CD4-positive, alpha-beta memory T cell (primary cell): ENCODE data around the gene MTOR. TPM values are rescaled to one million over a fixed set of nuclear protein-coding genes. Genes with fewer than 3 reads are reported as not detected.
"Not testable (repeated sequence)": the region's sequence is repeated elsewhere in the genome, so short reads cannot be mapped to it uniquely, and the experiment has no call there.

Experiments
- CTCF ChIA-PET: fragments of 350-600 bp; sonication (Branson Sonifier 250); formaldehyde crosslinking; loops from one replicate; lab custom pipeline; 2021; ENCODE audit warnings: inconsistent platforms; ENCODE audit not compliant: partially characterized antibody; lab: Charles Lee
- POLR2A ChIA-PET: fragments of 350-600 bp; sonication (Branson Sonifier 250); formaldehyde crosslinking; loops from one replicate; lab custom pipeline; 2021; ENCODE audit not compliant: partially characterized antibody; lab: Charles Lee
- DNase-seq, 5 donors: peaks; one replicate each; pipeline versions ENCODE4 v3.0.0 to v3.0.0-alpha.2; 2020 to 2022; ENCODE audit warnings: mixed read lengths in 1 of 5
- H3K27ac ChIP-seq: one replicate; pipeline ENCODE4 v1.7.0; 2013; ENCODE audit warnings: low read depth, low read length
- H3K27me3 ChIP-seq: 2 replicates; pipeline ENCODE4 v1.7.0; 2013; ENCODE audit warnings: mild to moderate bottlenecking, low read length, moderate library complexity; ENCODE audit not compliant: insufficient read depth
- H3K36me3 ChIP-seq: 2 replicates; pipeline ENCODE4 v1.7.0; 2013; ENCODE audit warnings: mild to moderate bottlenecking, low read length, moderate library complexity; ENCODE audit not compliant: insufficient read depth
- H3K4me1 ChIP-seq: 2 replicates; pipeline ENCODE4 v1.7.0; 2013; ENCODE audit warnings: mild to moderate bottlenecking, low read length, moderate library complexity; ENCODE audit not compliant: insufficient read depth
- H3K4me3 ChIP-seq, 2 donors: one replicate each; pipeline ENCODE4 v1.7.0; 2013; ENCODE audit warnings: low read length in 2 of 2, mild to moderate bottlenecking in 1 of 2
- H3K9me3 ChIP-seq, 2 donors: one replicate each; pipeline ENCODE4 v1.7.0; 2013; ENCODE audit warnings: low read length in 2 of 2, control low read depth in 1 of 2; ENCODE audit not compliant: control insufficient read depth in 1 of 2
- H3K27ac Mint-ChIP-seq, 7 donors: one replicate each; pipeline ENCODE4 v1.8.0; 2020 to 2021; ENCODE audit warnings: mixed read lengths in 7 of 7, mild to moderate bottlenecking in 6 of 7, inconsistent platforms in 3 of 7, moderate library complexity in 3 of 7
- H3K27me3 Mint-ChIP-seq, 2 donors: one replicate each; pipeline ENCODE4 v1.8.0; 2020 to 2021; ENCODE audit warnings: mixed read lengths in 2 of 2
- H3K36me3 Mint-ChIP-seq, 2 donors: one replicate each; pipeline ENCODE4 v1.8.0; 2020 to 2021; ENCODE audit warnings: mixed read lengths in 2 of 2, inconsistent platforms in 1 of 2, mild to moderate bottlenecking in 1 of 2
- H3K4me1 Mint-ChIP-seq, 4 donors: one replicate each; pipeline ENCODE4 v1.8.0; 2020 to 2021; ENCODE audit warnings: mixed read lengths in 4 of 4, mild to moderate bottlenecking in 1 of 4
- H3K4me3 Mint-ChIP-seq, 8 donors: one replicate each; pipeline ENCODE4 v1.8.0; 2020 to 2021; ENCODE audit warnings: mixed read lengths in 8 of 8, mild to moderate bottlenecking in 7 of 8, moderate library complexity in 6 of 8, inconsistent platforms in 3 of 8
- H3K9me3 Mint-ChIP-seq, 8 donors: one replicate each; pipeline ENCODE4 v1.8.0; 2020 to 2021; ENCODE audit warnings: mixed read lengths in 8 of 8, mild to moderate bottlenecking in 5 of 8, inconsistent platforms in 3 of 8, moderate library complexity in 1 of 8
- intact Hi-C: fragments of 100-400 bp; cut with micrococcal nuclease; formaldehyde crosslinking; loops from one replicate; pipeline ENCODE4 v1.15.1; 2023
- polyA plus RNA-seq, 2 donors: library from polyadenylated mRNA; unstranded; fragments of 300-500 nt; fragmentation: Illumina TruSeq; gene quantifications; one replicate each; pipeline ENCODE4 v1.2.3, GENCODE V29; 2021
- total RNA-seq, 2 experiments: library from RNA; stranded (reverse); gene quantifications; one replicate each; pipeline ENCODE4 v1.2.3, GENCODE V29; 2021

Gene MTOR
- total and polyA plus RNA-seq, 4 experiments from 2014 or later, result 3.4 to 46.8 (median 25.2) TPM

DNA sequence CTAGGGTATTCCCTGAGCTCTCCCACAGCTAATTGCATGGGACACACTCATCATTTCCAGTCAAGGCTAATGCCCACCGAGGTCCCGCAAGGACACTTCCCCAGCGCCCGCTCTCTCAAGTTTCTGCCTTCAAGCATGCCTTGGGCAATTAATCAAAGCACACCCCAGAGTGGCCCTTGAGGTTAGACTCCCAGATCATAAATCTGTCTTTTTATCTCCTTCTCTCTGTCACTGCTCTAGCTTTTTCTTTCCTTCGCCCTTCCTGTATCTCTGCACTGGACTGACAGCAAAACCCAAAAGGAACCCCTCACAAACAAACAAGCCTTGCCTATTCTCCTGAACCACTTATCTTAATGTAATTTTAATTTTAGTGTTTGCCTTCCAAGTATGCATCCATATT, 154.8 kb downstream of the MTOR start:
- Mint-ChIP-seq H3K27me3 (no peaks in the 10 kb centered on the region), H3K36me3 (peaks cover 47 to 59% of the 10 kb centered on the region in 2 donors), H3K4me3 (no peak overlapping the region), H3K27ac (no peak overlapping the region), H3K4me1 (no peaks in the 10 kb centered on the region), H3K9me3 (peaks cover 0 to 1% (median 0%) of the 10 kb centered on the region in 8 donors)
- Histone ChIP-seq H3K36me3 (peaks cover 47% of the 10 kb centered on the region), H3K27me3 (no peaks in the 10 kb centered on the region), H3K9me3 (no peaks in the 10 kb centered on the region), H3K4me1 (no peaks in the 10 kb centered on the region), H3K4me3 (no peak overlapping the region), H3K27ac (no peak overlapping the region)
- CTCF ChIA-PET, result interaction anchor here (1.3 kb wide), 1 partner anchor 10 kb away, joined by 5 read pairs; no protein-coding TSS in a partner anchor
- POLR2A ChIA-PET, result interaction anchor here (1.2 kb wide), 1 partner anchor 8 kb away, joined by 3 read pairs; the partner anchor contains the start of gene EXOSC10
- intact Hi-C loops, result no loop called here
- no peak for DNase-seq

DNA sequence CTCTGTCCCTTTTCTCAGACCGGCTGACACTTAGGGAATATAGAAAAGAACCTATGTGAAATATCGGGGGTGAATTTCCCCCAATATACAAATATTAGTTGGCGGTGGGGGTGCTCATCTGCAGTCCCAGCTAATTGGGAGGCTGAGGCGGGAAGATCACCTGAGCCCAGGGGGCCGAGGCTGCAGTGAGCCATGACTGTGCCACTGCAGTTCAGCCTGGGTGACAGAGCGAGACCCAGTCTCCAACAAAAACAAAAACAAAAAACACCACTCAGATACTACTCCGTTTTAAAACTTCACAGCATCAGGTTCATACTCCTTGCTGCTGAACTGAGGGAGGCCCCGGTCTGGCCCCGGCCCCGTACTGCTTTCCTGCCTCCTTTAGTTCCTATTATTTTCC, 156.8 kb downstream of the MTOR start:
- no peak overlapping the region for H3K27ac ChIP-seq
- H3K4me3 ChIP-seq, result no peak overlapping the region
- DNase-seq, result no peak
- peaks cover 34% of the 10 kb centered on the region for H3K36me3 ChIP-seq
- Mint-ChIP-seq H3K27me3 (no peaks in the 10 kb centered on the region), H3K4me1 (peaks cover 0 to 5% (median 0%) of the 10 kb centered on the region in 4 donors), H3K9me3 (peaks cover 0 to 1% (median 0%) of the 10 kb centered on the region in 8 donors), H3K27ac (no peak overlapping the region), H3K4me3 (no peak overlapping the region), H3K36me3 (peaks cover 36 to 43% of the 10 kb centered on the region in 2 donors)
- CTCF ChIA-PET, result interaction anchor here (1.2 kb wide), 1 partner anchor 68 kb away, joined by 3 read pairs; no protein-coding TSS in a partner anchor
- POLR2A ChIA-PET, result no interaction called here
- no peaks in the 10 kb centered on the region for H3K27me3 ChIP-seq
- intact Hi-C loops, result no loop called here
- H3K9me3 ChIP-seq, result no peaks in the 10 kb centered on the region
- no peaks in the 10 kb centered on the region for H3K4me1 ChIP-seq

DNA sequence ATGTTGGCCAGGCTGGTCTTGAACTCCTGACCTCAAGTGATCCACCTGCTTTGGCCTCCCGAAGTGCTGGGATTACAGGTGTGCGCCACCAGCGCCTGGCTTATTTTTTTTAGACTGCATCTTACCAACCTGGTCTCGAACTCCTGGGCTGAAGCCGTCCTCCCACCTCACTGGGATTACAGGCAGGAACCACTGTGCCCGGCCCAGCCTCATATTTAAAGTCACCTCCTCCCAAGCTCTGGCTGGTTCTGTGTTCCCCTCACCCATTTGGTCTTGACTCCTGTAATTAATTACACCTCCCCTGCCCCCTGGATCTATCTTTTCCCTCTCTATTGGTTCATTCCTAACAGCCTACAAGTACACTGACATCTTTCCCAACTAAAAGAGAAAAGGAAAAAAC, 161.0 kb downstream of the MTOR start:
- intact Hi-C loops, result no loop called here
- H3K9me3 ChIP-seq, result no peaks in the 10 kb centered on the region
- POLR2A ChIA-PET, result no interaction called here
- H3K36me3 ChIP-seq, result peaks cover 10% of the 10 kb centered on the region
- Mint-ChIP-seq H3K9me3 (peaks cover 0 to 1% (median 0%) of the 10 kb centered on the region in 8 donors), H3K36me3 (peaks cover 7 to 23% of the 10 kb centered on the region in 2 donors), H3K4me3 (peak overlapping the region in 6 of 8 donors; percentile 37 to 78 (median 50)), H3K4me1 (peaks cover 8 to 23% (median 11%) of the 10 kb centered on the region in 4 donors), H3K27ac (peak overlapping the region in 4 of 7 donors; percentile 38 to 87 (median 69)), H3K27me3 (no peaks in the 10 kb centered on the region)
- no peak overlapping the region for H3K4me3 ChIP-seq
- peaks cover 18% of the 10 kb centered on the region for H3K4me1 ChIP-seq
- DNase-seq, result no peak
- no peak overlapping the region for H3K27ac ChIP-seq
- CTCF ChIA-PET, result interaction anchor here (1.2 kb wide), 1 partner anchor 64 kb away, joined by 3 read pairs; no protein-coding TSS in a partner anchor
- H3K27me3 ChIP-seq, result no peaks in the 10 kb centered on the region

DNA sequence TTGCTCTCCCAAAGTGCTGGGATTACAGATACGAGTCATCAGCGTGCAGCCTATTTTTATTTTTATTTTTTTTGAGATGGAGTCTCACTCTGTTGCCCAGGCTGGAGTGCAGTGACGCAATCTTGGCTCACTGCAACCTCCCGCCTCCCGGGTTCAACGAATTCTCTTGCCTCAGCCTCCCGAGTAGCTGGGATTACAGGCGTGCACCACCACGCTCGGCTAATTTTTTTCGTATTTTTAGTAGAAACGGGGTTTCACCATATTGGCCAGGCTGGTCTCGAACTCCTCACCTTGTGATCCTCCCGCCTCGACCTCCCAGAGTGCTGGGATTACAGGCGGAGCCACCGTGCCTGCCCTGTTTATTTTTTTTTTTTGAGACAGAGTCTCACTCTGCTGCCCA, 161.5 kb downstream of the MTOR start:
- peak overlapping the region in 1 of 8 donors; percentile 17 for H3K4me3 Mint-ChIP-seq
- DNase-seq, POLR2A ChIA-PET, H3K27me3 ChIP-seq, H3K27me3 Mint-ChIP-seq, intact Hi-C loops, H3K9me3 Mint-ChIP-seq, H3K27ac ChIP-seq, H3K4me3 ChIP-seq, CTCF ChIA-PET, H3K9me3 ChIP-seq: not testable (repeated sequence)
- Histone ChIP-seq H3K4me1 (peaks cover 18% of the 10 kb centered on the region), H3K36me3 (peaks cover 10% of the 10 kb centered on the region)
- peaks cover 8 to 23% (median 11%) of the 10 kb centered on the region in 4 donors for H3K4me1 Mint-ChIP-seq
- peak overlapping the region in 1 of 7 donors; percentile 89 for H3K27ac Mint-ChIP-seq
- H3K36me3 Mint-ChIP-seq, result peaks cover 7 to 19% of the 10 kb centered on the region in 2 donors

DNA sequence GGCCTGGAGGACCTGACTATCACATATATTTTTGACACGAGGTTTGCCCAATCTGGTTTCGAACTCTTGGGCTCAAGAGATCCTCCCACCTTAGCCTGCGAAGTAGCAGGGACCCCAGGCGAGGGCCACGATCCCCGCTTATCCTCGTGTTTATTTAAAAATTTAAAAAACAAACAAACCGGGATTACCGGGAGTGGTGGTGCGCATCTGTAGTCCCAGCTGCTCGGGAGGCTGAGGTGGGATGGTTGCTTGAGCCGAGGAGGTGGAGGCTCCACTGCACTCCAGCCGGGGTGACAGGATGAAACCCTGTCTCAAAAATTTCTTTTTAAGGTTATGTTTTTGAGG, 162.2 kb downstream of the MTOR start:
- Mint-ChIP-seq H3K4me1 (peaks cover 8 to 23% (median 12%) of the 10 kb centered on the region in 4 donors), H3K27ac (peak overlapping the region; percentile 89 to 97 (median 96)), H3K27me3 (no peaks in the 10 kb centered on the region), H3K4me3 (peak overlapping the region; percentile 92 to 98 (median 96)), H3K36me3 (peaks cover 5 to 22% of the 10 kb centered on the region in 2 donors), H3K9me3 (no peaks in the 10 kb centered on the region)
- CTCF ChIA-PET, result interaction anchor here (1.1 to 3.1 kb wide), 3 partner anchors 10 to 543 kb away, joined by 3 to 30 read pairs (median 12); no protein-coding TSS in a partner anchor
- Histone ChIP-seq H3K27me3 (no peaks in the 10 kb centered on the region), H3K27ac (peak overlapping the region; percentile 89), H3K4me1 (peaks cover 18% of the 10 kb centered on the region), H3K9me3 (no peaks in the 10 kb centered on the region), H3K4me3 (peak overlapping the region in 1 of 2 donors; percentile 93), H3K36me3 (peaks cover 15% of the 10 kb centered on the region)
- DNase-seq, result peak in 1 of 5 donors; percentile 40
- intact Hi-C loops, result no loop called here
- POLR2A ChIA-PET, result interaction anchor here (0.8 to 2.5 kb wide), 11 partner anchors 8 to 808 kb away, joined by 3 to 27 read pairs (median 3); partner anchors contain the start of genes CLCN6, FBXO6, MTOR and SRM

DNA sequence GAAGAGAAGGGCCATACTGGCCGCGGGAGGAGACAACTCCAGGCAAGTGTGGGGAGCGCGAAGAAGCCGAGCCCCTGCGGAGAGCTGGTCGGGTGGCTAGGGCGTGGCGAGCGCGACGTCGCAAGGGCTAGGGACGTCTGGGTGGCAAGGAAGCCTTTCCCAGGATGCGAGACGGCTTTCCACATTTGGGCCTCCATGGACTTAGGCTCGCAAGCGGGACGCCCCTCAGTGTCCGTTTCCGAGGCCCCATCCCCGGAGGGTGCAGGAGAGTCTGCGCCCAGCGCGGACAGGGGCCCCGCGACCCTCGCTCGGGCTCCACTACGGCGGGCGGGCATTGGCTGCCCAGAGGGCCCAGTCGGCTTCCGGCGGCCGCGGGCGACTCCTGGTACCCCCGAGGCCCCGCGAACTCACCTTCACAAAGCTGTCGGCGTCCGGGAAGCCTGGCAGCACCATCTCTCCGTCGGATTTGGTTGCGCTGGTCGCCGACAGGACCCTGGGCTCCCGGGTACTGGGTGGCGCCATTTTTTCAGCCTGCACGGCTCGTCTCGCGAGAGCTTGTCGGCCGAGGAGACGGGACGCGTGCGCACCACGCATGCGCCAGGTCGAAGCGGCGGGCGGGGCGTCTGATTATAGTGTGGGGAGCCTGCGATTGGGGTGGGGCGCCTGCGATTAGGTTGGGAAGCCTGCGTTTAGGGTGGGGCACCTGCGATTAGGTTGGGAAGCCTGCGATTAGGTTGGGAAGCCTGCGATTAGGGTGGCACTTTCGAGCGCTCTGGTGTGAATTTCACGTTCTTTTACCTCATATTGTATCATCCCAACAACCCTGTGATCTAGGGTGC, 162.8 kb downstream of the MTOR start, which contains the start of gene EXOSC10:
TSS of gene EXOSC10 (minus strand) at position 560 of the 839 bp plus-strand sequence. CDS start at position 522, 38 bp downstream.
- POLR2A ChIA-PET, result interaction anchor here (0.6 to 2.5 kb wide), 16 partner anchors 9 to 809 kb away, joined by 3 to 27 read pairs (median 3); partner anchors contain the start of genes CLCN6, FBXO6, MTOR and SRM
- Mint-ChIP-seq H3K4me3 (peak within 1 kb of the TSS; percentile 92 to 98 (median 96)), H3K27ac (peak within 1 kb of the TSS; percentile 89 to 97 (median 96)), H3K4me1 (peaks cover 8 to 23% (median 12%) of the 10 kb centered on the region in 4 donors), H3K9me3 (no peaks in the 10 kb centered on the region), H3K36me3 (peaks cover 5 to 22% of the 10 kb centered on the region in 2 donors), H3K27me3 (no peaks in the 10 kb centered on the region)
- Histone ChIP-seq H3K9me3 (no peaks in the 10 kb centered on the region), H3K27me3 (no peaks in the 10 kb centered on the region), H3K27ac (peak within 1 kb of the TSS; percentile 89), H3K4me3 (peak within 1 kb of the TSS; percentile 93 to 96), H3K36me3 (peaks cover 15% of the 10 kb centered on the region), H3K4me1 (peaks cover 18% of the 10 kb centered on the region)
- intact Hi-C loops, result loop anchor here (1.0 kb wide), 1 partner anchor 39 kb away; the partner anchor contains the start of gene SRM
- peak; percentile 93 to 95 (median 94) for DNase-seq
- CTCF ChIA-PET, result interaction anchor here (1.1 to 3.1 kb wide), 5 partner anchors 11 to 544 kb away, joined by 3 to 30 read pairs (median 8); no protein-coding TSS in a partner anchor
